K562 (cell line): ENCODE data around the gene MBD5. TPM values are rescaled to one million over a fixed set of nuclear protein-coding genes. Genes with fewer than 3 reads are reported as not detected.

Source experiments
- ATAC-seq: fragments of 200-7000 bp; cut with Tn5 transposase; 3 replicates; pipeline ENCODE4 v1.9.1; 2020; ENCODE audit warnings: moderate library complexity
- BruUV-seq: library from RNA; stranded (reverse); fragments of 400-500 nt; replicated peaks from 2 replicates; lab custom pipeline; 2021; lab: Mats Ljungman, UMichigan
- CTCF ChIA-PET: fragments of 300-600 bp; formaldehyde crosslinking; extraction: SDS; loops from one replicate; lab custom pipeline; 2021; ENCODE audit warnings: low intra/inter-chr PET ratio; lab: Yijun Ruan, JAX
- POLR2A ChIA-PET: fragments of 300-600, 350-650 bp; sonication (Branson Sonifier 250); formaldehyde crosslinking; extraction: SDS; loops from one replicate; lab custom pipeline; 2021; ENCODE audit warnings: antibody characterized with exemption, inconsistent platforms; lab: Yijun Ruan, JAX
- DNase-seq, 4 experiments: peaks; one replicate each; pipeline versions ENCODE4 v3.0.0 to v3.0.0-alpha.2; 2011 to 2018; ENCODE audit warnings: low spot score in 3 of 4, mixed read lengths in 3 of 4; ENCODE audit errors: extremely low read depth in 1 of 4
- FAIRE-seq: peaks from 2 replicates; lab custom pipeline; 2011; peaks lifted over from hg19 to GRCh38; lab: Jason Lieb, UNC
- H2AFZ ChIP-seq: 2 replicates; pipeline ENCODE4 v1.6.0; 2011; ENCODE audit warnings: low read depth, low read length, control low read depth, inconsistent platforms
- H3K27ac ChIP-seq: fragments of 200-600 bp; 3 replicates; pipeline ENCODE4 v1.8.0; 2011; ENCODE audit warnings: low read depth, mild to moderate bottlenecking, control low read depth, inconsistent platforms, low read length, moderate library complexity, mixed read lengths; ENCODE audit errors: extremely low read depth
- H3K27me3 ChIP-seq, 2 experiments: fragments of 300-600 bp in 1 of 2; 2 replicates in 1 of 2; 3 replicates in 1 of 2; pipeline versions ENCODE4 v1.6.0 to v1.8.0; 2011; ENCODE audit warnings: inconsistent platforms in 2 of 2, low read length in 2 of 2, mild to moderate bottlenecking in 1 of 2, mixed read lengths in 1 of 2, moderate library complexity in 1 of 2; ENCODE audit not compliant: control insufficient read depth in 2 of 2, insufficient read depth in 2 of 2
- H3K36me3 ChIP-seq: fragments of 300-600 bp; 3 replicates; pipeline ENCODE4 v1.8.0; 2011; ENCODE audit warnings: mild to moderate bottlenecking, low read length, inconsistent platforms; ENCODE audit not compliant: control insufficient read depth, insufficient read depth
- H3K4me1 ChIP-seq, 2 experiments: fragments of 200-600 bp in 1 of 2; replicated peaks in 1 of 2; 2 replicates in 1 of 2; 3 replicates in 1 of 2; pipeline versions ENCODE4 v1.5.1 to v1.8.0; 2011; ENCODE audit warnings: inconsistent platforms in 2 of 2, low read length in 2 of 2, mild to moderate bottlenecking in 1 of 2, mixed read lengths in 1 of 2, moderate library complexity in 1 of 2; ENCODE audit not compliant: control insufficient read depth in 2 of 2, insufficient read depth in 2 of 2
- H3K4me2 ChIP-seq: 2 replicates; pipeline ENCODE4 v1.6.1; 2011; ENCODE audit warnings: low read length, control low read depth, inconsistent platforms, mixed read lengths; ENCODE audit not compliant: insufficient read depth
- H3K4me3 ChIP-seq: fragments of 200-600 bp; sonication (generic), shearing (Covaris generic); 2 replicates; pipeline ENCODE4 v1.5.1; 2016; ENCODE audit warnings: control low read depth, inconsistent platforms
- H3K79me2 ChIP-seq: fragments of 200-600 bp; 3 replicates; pipeline ENCODE4 v1.8.0; 2011; ENCODE audit warnings: low read length, inconsistent platforms; ENCODE audit not compliant: control insufficient read depth, insufficient read depth
- H3K9ac ChIP-seq, 2 experiments: 2 replicates each; pipeline versions ENCODE4 v1.6.0 to v1.6.1; 2011; ENCODE audit warnings: low read depth in 2 of 2, low read length in 2 of 2, control low read depth in 1 of 2, inconsistent platforms in 1 of 2, mild to moderate bottlenecking in 1 of 2, mixed read lengths in 1 of 2; ENCODE audit not compliant: insufficient read depth in 1 of 2
- H3K9me1 ChIP-seq: one replicate; pipeline ENCODE4 v1.6.0; 2011; ENCODE audit warnings: inconsistent platforms, mild to moderate bottlenecking, low read length, moderate library complexity; ENCODE audit not compliant: control insufficient read depth, insufficient read depth
- H3K9me3 ChIP-seq: replicated peaks from 2 replicates; pipeline ENCODE4 v1.5.1; 2011; ENCODE audit warnings: low read depth, low read length, inconsistent platforms; ENCODE audit not compliant: control insufficient read depth, insufficient read depth
- H4K20me1 ChIP-seq: replicated peaks from 2 replicates; pipeline ENCODE4 v1.6.1; 2011; ENCODE audit warnings: low read length, inconsistent platforms, mixed read lengths; ENCODE audit not compliant: control insufficient read depth, insufficient read depth
- CBX5 ChIP-seq: IDR thresholded peaks from 2 replicates; pipeline ENCODE4 v1.6.1; 2014; ENCODE audit warnings: low read depth, borderline replicate concordance
- ELF1 ChIP-seq: fragments of 200-800 bp; sonication (Bioruptor generic); IDR thresholded peaks from 2 replicates; pipeline ENCODE4 v1.6.1; 2016; ENCODE audit warnings: missing genetic modification characterization, missing compliant biosample characterization
- HDAC1 ChIP-seq, 2 experiments: fragments of 450-650 bp; IDR thresholded peaks; 2 replicates each; pipeline ENCODE4 v1.6.1; 2016 to 2017; ENCODE audit warnings: inconsistent platforms in 1 of 2, mild to moderate bottlenecking in 1 of 2, moderate library complexity in 1 of 2
- HDAC2 ChIP-seq: fragments of 450-650 bp; IDR thresholded peaks from 2 replicates; pipeline ENCODE4 v1.6.1; 2016; ENCODE audit warnings: mild to moderate bottlenecking
- HOXB6 ChIP-seq: fragments of 250-450 bp; sonication (Bioruptor Pico); IDR thresholded peaks from 2 replicates; pipeline ENCODE4 v1.5.1; 2022; ENCODE audit warnings: mild to moderate bottlenecking, borderline replicate concordance
- KDM1A ChIP-seq, 2 experiments: fragments of 450-650 bp; IDR thresholded peaks; 2 replicates each; pipeline ENCODE4 v1.6.1; 2016; ENCODE audit warnings: mild to moderate bottlenecking in 2 of 2
- MCM2 ChIP-seq: fragments of 450-650 bp; IDR thresholded peaks from 2 replicates; pipeline ENCODE4 v1.6.1; 2017; ENCODE audit warnings: low read depth, mild to moderate bottlenecking
- POLR2G ChIP-seq: fragments of 200-400 bp; formaldehyde crosslinking; IDR thresholded peaks from 2 replicates; pipeline ENCODE4 v1.6.1; 2017; ENCODE audit warnings: low read depth, mild to moderate bottlenecking, antibody characterized with exemption, low read length, moderate library complexity
- PTTG1 ChIP-seq: fragments of 450-650 bp; IDR thresholded peaks from 2 replicates; pipeline ENCODE4 v1.6.1; 2016; ENCODE audit warnings: low read depth, mild to moderate bottlenecking, missing genetic modification characterization, missing compliant biosample characterization
- RCOR1 ChIP-seq, 2 experiments: IDR thresholded peaks; 2 replicates each; pipeline ENCODE4 v1.6.1; 2012; ENCODE audit warnings: low read depth in 2 of 2, low read length in 2 of 2, borderline replicate concordance in 1 of 2, improper control_type of control experiment in 1 of 2
- RFX1 ChIP-seq: fragments of 450-650 bp; IDR thresholded peaks from 2 replicates; pipeline ENCODE4 v1.6.1; 2016; ENCODE audit warnings: mild to moderate bottlenecking, moderate library complexity
- SLC30A9 ChIP-seq: fragments of 250-450 bp; sonication (Bioruptor Pico); IDR thresholded peaks from 2 replicates; pipeline ENCODE4 v1.8.0; 2022; ENCODE audit warnings: mild to moderate bottlenecking, moderate library complexity
- ZKSCAN8 ChIP-seq: fragments of 200-800 bp; sonication (Bioruptor generic); IDR thresholded peaks from 2 replicates; pipeline ENCODE4 v1.6.1; 2016; ENCODE audit warnings: missing genetic modification characterization, missing compliant biosample characterization
- ZNF589 ChIP-seq: fragments of 200-800 bp; sonication (Bioruptor generic); IDR thresholded peaks from 2 replicates; pipeline ENCODE4 v1.6.1; 2016; ENCODE audit warnings: low read depth, missing genetic modification characterization, missing compliant biosample characterization
- ZNF764 ChIP-seq: fragments of 250-450 bp; sonication (Bioruptor Pico); IDR thresholded peaks from 2 replicates; pipeline ENCODE4 v1.4.0; 2020; ENCODE audit warnings: low read depth, mild to moderate bottlenecking, moderate library complexity
- WGBS: fragments of 100-300 bp; shearing (Covaris generic); methylation state at CpG from one replicate; pipeline ENCODE4 v1.1.6; 2016; ENCODE audit warnings: low coverage, mixed read lengths; ENCODE audit not compliant: insufficient coverage; ENCODE audit errors: missing lambda C conversion rate; 5-methylcytosine and 5-hydroxymethylcytosine counted together
- in situ Hi-C: fragments of 300-500 bp; cut with MboI; formaldehyde crosslinking; loops from 4 replicates; pipeline ENCODE4 v1.15.0; 2018; ENCODE audit warnings: inconsistent platforms, mixed read lengths
- intact Hi-C: fragments of 100-400 bp; cut with micrococcal nuclease; formaldehyde crosslinking; loops from 2 replicates; pipeline ENCODE4 v1.14.2; 2022
- polyA plus RNA-seq, 8 experiments: library from polyadenylated mRNA; depleted of rRNA in 4 of 8; stranded (reverse) in 5 of 8; unstranded in 3 of 8; fragments of >200 nt; fragmentation: Nextera tagmentation in 2 of 8; fragmentation: Illumina TruSeq in 1 of 8; extraction: Ambion mirVana in 2 of 8; extraction: Trizol in 1 of 8; gene quantifications; 2 replicates each; pipeline versions ENCODE4 v1.2.1 to v1.2.3, GENCODE V29; 2011 to 2014; ENCODE audit warnings: inconsistent platforms in 1 of 8, missing spikeins in 1 of 8
- total RNA-seq, 7 experiments: library from RNA; depleted of rRNA in 6 of 7; stranded (reverse); fragments of >200 nt in 6 of 7; fragmentation: Illumina TruSeq in 2 of 7; extraction: Trizol in 2 of 7; gene quantifications; 2 replicates each; pipeline versions ENCODE4 v1.2.1 to v1.2.3, GENCODE V29; 2011 to 2021; ENCODE audit warnings: low replicate concordance in 1 of 7
- TF ChIP-seq, protein P1 (sequence below): IDR thresholded peaks from 3 replicates; pipeline ENCODE4 v1.6.1; 2011; ENCODE audit warnings: borderline replicate concordance, mild to moderate bottlenecking; ENCODE audit not compliant: insufficient read length, insufficient read depth
- TF ChIP-seq, protein P2 (sequence below): fragments of 250-450 bp; sonication (Bioruptor Pico); IDR thresholded peaks from 2 replicates; pipeline ENCODE4 v1.8.0; 2022; ENCODE audit warnings: inconsistent platforms, mild to moderate bottlenecking, moderate library complexity, borderline replicate concordance
- TF ChIP-seq, protein P3 (sequence below): sonication (generic); formaldehyde crosslinking; IDR thresholded peaks from 2 replicates; pipeline ENCODE4 v1.9.0; 2022; ENCODE audit warnings: mild to moderate bottlenecking, missing genetic modification reagents
- TF ChIP-seq, protein P4 (sequence below): fragments of 450-650 bp; IDR thresholded peaks from 2 replicates; pipeline ENCODE4 v1.7.0; 2016; ENCODE audit warnings: borderline replicate concordance
- TF ChIP-seq, protein P5 (sequence below): fragments of 250-450 bp; sonication (Bioruptor Pico); IDR thresholded peaks from 2 replicates; pipeline ENCODE4 v1.8.0; 2021; ENCODE audit warnings: moderate library complexity, mild to moderate bottlenecking, inconsistent platforms

MBD5 gene
- total and polyA plus RNA-seq, 9 of the 15 experiments (the other 6 are each of a cell fraction or from before 2014, with no cell fraction given) = 3.4 to 14.5 (median 9.0) TPM

DNA sequence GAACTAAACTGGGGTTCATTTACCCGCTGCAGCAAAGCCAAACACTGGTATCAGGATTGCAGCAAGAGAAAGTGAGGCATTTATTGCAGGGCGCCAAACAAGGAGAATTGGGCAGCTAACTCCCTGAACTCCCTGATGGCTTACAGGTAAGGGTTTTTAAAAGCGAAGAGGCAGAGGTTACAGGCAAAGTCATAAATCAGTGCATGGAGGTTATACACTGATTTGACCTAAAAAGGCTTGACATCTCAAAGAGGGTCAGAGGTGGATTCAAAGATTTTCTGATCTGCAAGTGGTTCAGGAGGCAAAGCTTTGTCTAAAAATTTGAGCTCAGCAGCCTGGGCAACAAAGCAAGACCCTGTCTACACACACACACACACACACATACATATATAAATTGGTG, 520.9 kb downstream of the MBD5 start:
- Histone ChIP-seq H3K4me1 (peaks cover 5 to 27% of the 10 kb centered on the region in 2 experiments; a peak in 4 of 5 replicates), H3K27me3 (peaks cover 0 to 12% of the 10 kb centered on the region in 2 experiments; a peak in 2 of 5 replicates), H3K36me3 (no peaks in the 10 kb centered on the region), H4K20me1 (peaks cover 3% of the 10 kb centered on the region; the same call in 1 of the 2 replicates), H3K27ac (no peak overlapping the region), H3K4me3 (no peak overlapping the region), H3K4me2 (no peak overlapping the region), H3K9me1 (no peaks in the 10 kb centered on the region), H2AFZ (no peak overlapping the region), H3K9ac (no peak overlapping the region), H3K9me3 (no peaks in the 10 kb centered on the region), H3K79me2 (no peaks in the 10 kb centered on the region)
- ATAC-seq (no peak), FAIRE-seq (no peak), DNase-seq (no peak)
- 65% methylated on average over 3 of the region's 3 CpGs for WGBS
- intact Hi-C loops = no loop called here
- in situ Hi-C loops = no loop called here
- BruUV-seq = no TSS peak
- POLR2A ChIA-PET = no interaction called here
- CTCF ChIA-PET = no interaction called here
- TF ChIP-seq, protein P1, sequence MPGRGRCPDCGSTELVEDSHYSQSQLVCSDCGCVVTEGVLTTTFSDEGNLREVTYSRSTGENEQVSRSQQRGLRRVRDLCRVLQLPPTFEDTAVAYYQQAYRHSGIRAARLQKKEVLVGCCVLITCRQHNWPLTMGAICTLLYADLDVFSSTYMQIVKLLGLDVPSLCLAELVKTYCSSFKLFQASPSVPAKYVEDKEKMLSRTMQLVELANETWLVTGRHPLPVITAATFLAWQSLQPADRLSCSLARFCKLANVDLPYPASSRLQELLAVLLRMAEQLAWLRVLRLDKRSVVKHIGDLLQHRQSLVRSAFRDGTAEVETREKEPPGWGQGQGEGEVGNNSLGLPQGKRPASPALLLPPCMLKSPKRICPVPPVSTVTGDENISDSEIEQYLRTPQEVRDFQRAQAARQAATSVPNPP = no peak
- TF ChIP-seq ZKSCAN8 (CRISPR knock-in tag) (no peak), PTTG1 (tag) (no peak), ELF1 (no peak), MCM2 (no peak), ZNF589 (CRISPR knock-in tag) (no peak), POLR2G (no peak), SLC30A9 (CRISPR knock-in tag) (no peak), RCOR1 (IDR thresholded peaks at IDR 0.05; ENCODE audit: borderline replicate concordance in 1 of 2, low read depth in 2 of 2, low read length in 2 of 2) (peak; percentile 34 to 37; a peak in 2 of 4 replicates), ZNF764 (CRISPR knock-in tag) (no peak), KDM1A (IDR thresholded peaks at IDR 0.05) (peak; percentile 91 to 95), CBX5 (no peak), HOXB6 (CRISPR knock-in tag) (no peak), HDAC2 (peak; percentile 38; the same call in 1 of the 2 replicates), RFX1 (no peak), HDAC1 (IDR thresholded peaks at IDR 0.05) (peak in 1 of 2 experiments; percentile 53; a peak in 1 of 4 replicates)
- TF ChIP-seq, protein P2, sequence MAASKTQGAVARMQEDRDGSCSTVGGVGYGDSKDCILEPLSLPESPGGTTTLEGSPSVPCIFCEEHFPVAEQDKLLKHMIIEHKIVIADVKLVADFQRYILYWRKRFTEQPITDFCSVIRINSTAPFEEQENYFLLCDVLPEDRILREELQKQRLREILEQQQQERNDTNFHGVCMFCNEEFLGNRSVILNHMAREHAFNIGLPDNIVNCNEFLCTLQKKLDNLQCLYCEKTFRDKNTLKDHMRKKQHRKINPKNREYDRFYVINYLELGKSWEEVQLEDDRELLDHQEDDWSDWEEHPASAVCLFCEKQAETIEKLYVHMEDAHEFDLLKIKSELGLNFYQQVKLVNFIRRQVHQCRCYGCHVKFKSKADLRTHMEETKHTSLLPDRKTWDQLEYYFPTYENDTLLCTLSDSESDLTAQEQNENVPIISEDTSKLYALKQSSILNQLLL = no peak
- TF ChIP-seq, protein P3, sequence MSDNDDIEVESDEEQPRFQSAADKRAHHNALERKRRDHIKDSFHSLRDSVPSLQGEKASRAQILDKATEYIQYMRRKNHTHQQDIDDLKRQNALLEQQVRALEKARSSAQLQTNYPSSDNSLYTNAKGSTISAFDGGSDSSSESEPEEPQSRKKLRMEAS (CRISPR knock-in tag) = no peak
- TF ChIP-seq, protein P4, sequence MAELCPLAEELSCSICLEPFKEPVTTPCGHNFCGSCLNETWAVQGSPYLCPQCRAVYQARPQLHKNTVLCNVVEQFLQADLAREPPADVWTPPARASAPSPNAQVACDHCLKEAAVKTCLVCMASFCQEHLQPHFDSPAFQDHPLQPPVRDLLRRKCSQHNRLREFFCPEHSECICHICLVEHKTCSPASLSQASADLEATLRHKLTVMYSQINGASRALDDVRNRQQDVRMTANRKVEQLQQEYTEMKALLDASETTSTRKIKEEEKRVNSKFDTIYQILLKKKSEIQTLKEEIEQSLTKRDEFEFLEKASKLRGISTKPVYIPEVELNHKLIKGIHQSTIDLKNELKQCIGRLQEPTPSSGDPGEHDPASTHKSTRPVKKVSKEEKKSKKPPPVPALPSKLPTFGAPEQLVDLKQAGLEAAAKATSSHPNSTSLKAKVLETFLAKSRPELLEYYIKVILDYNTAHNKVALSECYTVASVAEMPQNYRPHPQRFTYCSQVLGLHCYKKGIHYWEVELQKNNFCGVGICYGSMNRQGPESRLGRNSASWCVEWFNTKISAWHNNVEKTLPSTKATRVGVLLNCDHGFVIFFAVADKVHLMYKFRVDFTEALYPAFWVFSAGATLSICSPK = no peak
- TF ChIP-seq, protein P5, sequence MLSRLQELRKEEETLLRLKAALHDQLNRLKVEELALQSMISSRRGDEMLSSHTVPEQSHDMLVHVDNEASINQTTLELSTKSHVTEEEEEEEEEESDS (CRISPR knock-in tag) = no peak
